ENCODE measurements around the gene FILIP1L. TPM values are rescaled to one million over a fixed set of nuclear protein-coding genes. Genes with fewer than 3 reads are reported as not detected.

FILIP1L gene
- total RNA-seq, 2 donors from 2014 or later: 77.0 to 86.6 TPM

DNA sequence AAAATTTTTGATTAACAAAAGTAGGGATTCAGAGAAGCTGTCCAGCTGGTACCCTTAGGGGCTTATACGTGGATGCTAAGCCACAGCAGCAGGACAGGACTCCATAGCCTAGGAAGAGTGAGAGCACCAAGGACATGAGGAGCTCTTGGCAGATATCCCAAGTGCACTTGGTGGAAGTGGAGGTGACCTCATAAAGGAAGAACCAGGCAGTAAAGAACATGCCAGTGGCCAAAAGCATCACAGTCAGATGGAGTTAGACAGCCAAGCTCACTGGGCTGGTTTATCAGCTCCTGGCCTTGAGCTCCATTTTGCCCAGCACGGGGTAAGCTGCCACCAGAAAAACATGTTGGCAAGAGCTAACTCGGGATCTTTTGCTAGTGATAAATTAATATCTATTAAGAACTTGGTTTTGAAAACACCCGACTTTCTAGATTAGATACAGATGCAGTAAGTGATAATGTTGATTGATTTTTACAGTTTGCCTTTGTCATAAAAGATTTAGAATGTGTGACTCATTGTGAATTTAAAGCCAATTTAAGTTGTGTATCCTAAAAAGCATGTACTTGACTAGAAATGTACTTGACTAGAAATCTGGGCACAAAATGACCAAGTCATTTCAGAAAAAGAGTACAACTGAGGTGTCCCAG lies 188.6 kb downstream of the FILIP1L start:
- intact Hi-C loops (cut with DNase I): loop anchor here in 1 of 2 donors (10.0 kb wide), 1 partner anchor 329 kb away; no protein-coding TSS in a partner anchor
- ATAC-seq (peak; percentile 40 to 75), DNase-seq (peak; percentile 41)

DNA sequence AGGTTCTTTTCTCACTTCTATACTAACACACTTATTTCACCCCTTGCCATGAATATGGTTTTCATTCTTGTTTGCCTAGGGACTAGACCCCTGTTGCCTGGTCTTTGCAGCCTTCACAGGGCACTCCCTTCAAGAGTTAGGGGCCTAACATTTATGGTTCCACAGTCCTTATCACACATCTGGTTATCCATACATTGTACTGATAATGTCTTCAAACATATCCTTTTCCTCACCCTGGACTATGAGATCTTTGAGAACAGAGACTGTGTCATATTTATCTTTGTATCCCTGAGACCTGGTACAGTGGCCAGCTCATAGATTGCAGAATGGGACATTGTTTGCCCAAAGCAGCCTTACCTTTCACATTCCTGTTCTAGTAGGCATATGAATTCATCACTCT lies 190.4 kb downstream of the FILIP1L start:
- ATAC-seq (no peak), DNase-seq (no peak)
- intact Hi-C loops (cut with DNase I): loop anchor here in 1 of 2 donors (10.0 kb wide), 1 partner anchor 331 kb away; no protein-coding TSS in a partner anchor

DNA sequence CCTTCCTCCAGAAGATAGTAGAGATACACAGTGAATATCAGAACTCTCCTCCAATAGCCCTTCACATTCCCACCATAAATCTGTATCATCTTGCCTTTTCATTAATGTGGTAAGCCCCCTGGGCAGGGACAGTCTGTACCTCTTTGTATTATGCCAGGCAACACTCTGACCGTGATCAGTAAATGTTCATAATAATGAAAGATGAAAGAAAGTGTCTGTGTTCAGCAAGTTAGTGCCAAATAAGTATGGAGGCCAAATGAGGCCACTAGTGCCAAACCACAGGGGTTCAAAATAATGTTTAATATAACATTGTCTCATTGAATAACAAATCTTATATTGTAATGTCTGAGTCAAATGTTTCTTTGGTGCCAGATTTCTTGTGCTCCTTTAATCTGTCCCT lies 192.3 kb downstream of the FILIP1L start:
- ATAC-seq: no peak
- DNase-seq: no peak
- intact Hi-C loops (cut with DNase I): loop anchor here in 1 of 2 donors (10.0 kb wide), 1 partner anchor 333 kb away; no protein-coding TSS in a partner anchor

DNA sequence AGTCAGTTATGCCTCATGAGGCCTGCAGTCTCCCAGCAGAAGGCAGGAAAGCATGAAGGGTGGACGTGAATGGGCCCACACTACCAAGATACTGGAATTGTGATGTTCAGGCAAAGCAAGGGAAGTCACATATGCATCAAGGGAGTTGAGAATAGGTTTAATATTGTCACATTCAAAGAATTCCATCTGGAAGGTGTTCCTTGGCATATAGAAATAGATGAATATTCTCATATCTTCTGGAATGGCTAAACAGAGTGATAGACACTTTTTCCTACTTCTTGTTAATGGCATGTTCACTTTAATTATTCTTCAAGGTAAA lies 193.0 kb downstream of the FILIP1L start:
- intact Hi-C loops (cut with DNase I): loop anchor here in 1 of 2 donors (10.0 kb wide), 1 partner anchor 333 kb away; no protein-coding TSS in a partner anchor
- ATAC-seq: no peak
- DNase-seq: no peak

DNA sequence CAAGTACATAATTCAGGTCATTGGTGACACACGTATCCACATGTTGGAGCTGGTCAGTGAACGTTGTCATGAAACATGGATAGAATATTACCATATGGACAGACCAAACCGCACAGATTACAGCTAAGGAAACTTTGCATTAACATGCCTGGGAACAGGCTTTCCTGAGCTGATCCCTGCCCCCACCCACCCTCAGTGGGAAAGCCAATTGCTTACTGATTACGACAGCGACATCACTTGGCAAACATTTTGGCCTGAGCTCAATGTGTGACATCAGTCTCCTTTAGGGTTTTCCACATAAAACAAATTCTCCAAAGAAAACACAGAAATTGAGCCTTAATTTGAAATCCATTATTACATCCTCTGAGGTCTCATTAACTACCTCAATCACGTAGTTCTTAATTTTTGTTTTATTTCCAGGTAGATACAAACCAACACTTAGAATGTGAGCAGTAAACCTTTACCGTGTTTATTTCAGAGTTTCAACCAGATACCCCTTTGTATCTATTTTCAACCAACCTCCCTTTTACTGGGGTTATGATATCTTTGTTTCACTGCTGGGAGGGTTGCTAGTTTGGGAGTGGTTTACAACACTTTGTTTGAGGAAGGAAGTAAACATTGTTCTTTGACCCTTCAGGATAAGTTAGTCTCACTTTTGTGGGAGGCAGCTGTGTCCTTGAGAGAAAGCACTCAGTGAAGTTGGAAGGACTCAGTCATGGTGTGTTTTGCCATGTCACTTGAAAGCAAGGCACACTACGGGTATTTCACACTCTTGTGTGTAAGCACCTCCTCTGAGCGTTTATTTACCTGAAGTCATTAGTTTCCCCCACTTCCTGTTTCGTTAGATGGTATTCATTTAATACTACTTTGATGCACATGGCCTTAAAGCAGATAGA lies 193.6 kb downstream of the FILIP1L start:
- DNase-seq (peak; percentile 84), ATAC-seq (peak; percentile 75 to 86)
- intact Hi-C loops (cut with DNase I): loop anchor here in 1 of 2 donors (10.0 kb wide), 1 partner anchor 334 kb away; no protein-coding TSS in a partner anchor

DNA sequence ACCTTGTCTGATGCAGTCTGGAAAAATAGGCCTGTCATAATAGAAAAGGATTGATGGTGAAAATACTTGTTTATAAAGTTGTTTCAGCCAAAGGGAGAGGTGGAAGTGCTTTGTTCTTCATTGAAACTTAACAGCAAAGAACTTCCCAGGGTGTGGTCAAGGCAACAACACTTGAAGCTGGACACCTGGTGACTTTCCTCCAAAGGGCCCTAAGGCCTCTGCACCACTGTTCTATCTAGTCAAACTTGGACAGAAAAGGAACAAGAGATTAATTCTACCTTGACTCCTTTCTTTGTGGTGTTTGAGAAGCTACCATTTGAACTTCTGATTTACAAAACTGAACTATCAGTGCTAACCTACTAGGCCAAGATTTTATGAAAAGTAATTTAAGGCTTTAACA lies 194.6 kb downstream of the FILIP1L start:
- ATAC-seq (no peak), DNase-seq (no peak)
- intact Hi-C loops (cut with DNase I): loop anchor here in 1 of 2 donors (10.0 kb wide), 1 partner anchor 335 kb away; no protein-coding TSS in a partner anchor

DNA sequence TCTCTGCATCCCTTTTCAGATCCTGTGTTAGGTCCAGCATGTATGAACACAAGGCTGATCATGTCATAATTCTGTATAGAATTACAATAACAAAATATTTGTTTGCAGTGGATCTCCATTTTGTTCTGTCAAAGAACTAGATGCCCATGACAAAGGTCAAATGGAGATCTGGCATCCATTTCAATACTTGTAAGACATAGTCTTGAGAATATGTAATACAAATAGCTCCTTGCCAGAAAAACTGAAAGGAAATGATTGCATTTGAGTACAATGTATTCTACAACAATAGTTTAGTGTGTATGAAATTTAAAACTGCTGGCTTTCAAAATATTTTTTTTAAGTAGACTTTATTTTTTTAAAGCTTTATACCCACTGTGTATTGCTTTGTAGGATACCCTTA lies 195.6 kb downstream of the FILIP1L start:
- intact Hi-C loops (cut with DNase I): no loop called here
- no peak for DNase-seq
- no peak for ATAC-seq

DNA sequence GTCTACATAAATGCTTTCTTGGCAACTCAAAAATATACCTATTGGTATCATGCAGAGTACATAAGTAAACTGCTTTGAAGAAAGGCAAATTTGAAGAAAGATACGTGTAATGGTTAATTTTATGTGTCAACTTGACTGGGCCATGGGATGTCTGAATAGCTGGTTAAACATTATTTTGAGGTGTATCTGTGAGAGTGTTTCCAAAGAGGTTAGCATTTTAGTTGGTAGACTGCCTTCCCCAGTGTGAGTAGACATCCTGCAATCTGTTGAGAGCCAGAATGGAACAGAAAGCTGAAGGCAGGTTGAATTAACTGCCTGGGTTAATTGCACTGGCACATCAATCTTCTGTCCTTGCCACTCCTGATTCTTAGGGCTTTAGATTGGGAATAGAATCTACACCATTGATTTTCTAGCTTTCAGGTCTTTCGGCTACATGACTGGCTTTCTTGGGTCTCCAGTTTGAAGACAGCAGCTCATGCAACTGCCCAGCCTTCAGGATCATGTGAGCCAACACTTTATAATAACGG lies 198.3 kb downstream of the FILIP1L start:
- ATAC-seq (no peak), DNase-seq (no peak)
- intact Hi-C loops (cut with DNase I): no loop called here

DNA sequence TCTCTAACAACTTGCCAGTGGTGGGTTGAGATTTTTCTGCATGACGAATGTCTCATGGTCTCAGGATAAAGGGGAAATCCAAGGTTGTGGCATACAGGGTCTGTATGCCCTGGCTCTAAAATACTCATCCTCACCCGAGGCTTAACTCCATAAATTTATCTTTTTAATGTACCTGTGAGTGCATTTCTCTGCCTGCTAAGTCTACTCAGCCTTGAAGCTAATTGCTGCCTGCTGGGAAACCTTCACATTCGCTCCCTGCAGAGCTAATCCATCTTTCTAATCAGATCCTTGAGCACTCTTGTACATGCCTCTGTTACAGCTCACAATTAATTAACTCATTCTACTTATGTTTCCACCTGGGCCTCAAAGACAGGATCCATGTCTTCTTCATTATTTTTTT lies 202.9 kb downstream of the FILIP1L start:
- intact Hi-C loops (cut with DNase I): no loop called here
- ATAC-seq: no peak

DNA sequence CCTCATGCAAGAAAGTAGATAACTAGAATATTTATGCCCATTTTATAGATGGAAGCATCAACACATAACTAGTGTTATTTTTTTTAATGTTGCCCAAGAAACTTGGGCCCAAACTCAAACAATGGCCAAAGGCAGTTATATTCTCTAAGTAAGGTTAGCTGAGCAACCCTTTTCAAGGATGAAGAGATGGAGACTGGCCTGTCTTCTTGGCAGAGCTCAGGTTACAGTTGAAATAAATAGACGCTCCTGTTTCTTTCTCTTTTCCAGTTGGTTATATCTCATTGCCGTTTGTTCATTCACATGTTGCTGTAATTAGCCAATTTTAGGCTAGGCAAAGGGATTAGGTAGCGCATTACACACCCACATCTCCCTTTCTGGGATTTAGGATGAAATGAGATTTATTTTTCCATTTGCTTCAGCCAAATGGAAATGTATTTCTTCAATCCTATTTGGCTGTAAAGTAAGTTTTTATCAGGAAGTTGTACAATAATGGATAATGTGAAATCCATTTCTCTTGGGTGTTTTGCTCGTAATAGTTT lies 203.5 kb downstream of the FILIP1L start:
- ATAC-seq (no peak), DNase-seq (no peak)
- intact Hi-C loops (cut with DNase I): no loop called here

More for the DNA sequence above, 202.9 kb downstream of the FILIP1L start:
- DNase-seq: no peak

DNA sequence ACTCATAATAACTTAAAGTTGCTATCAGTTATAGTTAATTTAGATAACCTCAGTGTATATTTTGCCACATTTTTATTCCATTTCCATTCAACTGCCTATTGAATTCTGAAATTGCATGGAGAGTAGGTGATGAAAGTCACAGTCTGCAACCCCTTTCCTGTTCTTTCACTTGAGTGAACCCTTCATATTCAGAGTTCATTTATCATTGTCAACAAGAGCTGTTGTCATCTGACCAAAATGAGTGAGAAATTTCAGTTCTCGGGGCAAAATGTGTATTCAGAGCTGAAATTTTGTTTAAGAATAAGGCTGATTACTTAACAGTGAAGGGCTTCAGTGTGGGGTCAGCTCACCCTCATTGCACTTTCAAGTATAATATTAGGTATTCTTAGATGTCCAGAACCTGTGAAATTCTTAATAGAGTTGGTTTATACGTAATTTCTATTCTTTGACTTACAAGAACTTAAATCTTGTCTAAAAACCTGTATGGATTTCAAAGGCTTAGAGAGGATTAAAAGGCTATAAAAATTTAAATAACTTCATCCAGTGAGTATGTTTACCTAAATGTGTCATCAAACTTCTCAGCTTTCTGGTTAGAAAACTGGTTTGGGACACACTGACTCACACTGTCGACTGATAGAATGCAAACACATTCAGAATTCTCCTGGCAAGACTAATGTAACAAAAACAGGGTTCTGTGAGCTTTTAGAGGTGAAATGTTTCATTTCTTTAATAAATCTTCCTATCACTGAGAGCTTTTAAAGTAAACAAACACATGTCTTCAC lies 204.4 kb downstream of the FILIP1L start:
- DNase-seq (no peak), ATAC-seq (peak in 1 of 2 donors; percentile 58)
- intact Hi-C loops (cut with DNase I): no loop called here

DNA sequence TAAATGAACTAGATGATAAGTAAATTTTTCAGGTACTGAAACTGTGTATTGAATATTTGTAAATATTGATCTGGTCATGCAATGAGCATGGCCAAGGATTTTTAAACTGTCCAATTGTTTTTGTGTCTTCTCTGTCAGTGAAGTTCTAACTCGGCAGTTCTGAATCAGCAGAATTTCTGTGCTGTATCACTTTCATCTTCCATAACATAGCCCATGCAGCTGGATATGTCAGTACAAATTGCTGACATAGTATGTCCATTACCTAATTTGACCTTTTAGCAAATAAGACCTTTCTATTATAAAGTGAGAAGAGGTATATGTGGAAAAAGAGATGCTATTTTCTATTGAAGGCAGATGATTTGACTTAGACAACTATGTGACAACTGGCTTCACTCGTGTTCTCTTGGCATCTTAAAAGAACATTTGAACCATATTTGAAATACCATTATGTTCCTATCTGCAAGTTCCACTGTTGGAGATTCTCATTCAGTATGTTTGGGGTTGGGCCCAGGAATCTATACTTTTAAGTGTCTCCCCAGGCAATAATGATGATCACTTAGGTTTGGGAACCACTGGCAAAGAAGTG lies 206.2 kb downstream of the FILIP1L start:
- intact Hi-C loops (cut with DNase I): no loop called here
- no peak for DNase-seq
- ATAC-seq: no peak

DNA sequence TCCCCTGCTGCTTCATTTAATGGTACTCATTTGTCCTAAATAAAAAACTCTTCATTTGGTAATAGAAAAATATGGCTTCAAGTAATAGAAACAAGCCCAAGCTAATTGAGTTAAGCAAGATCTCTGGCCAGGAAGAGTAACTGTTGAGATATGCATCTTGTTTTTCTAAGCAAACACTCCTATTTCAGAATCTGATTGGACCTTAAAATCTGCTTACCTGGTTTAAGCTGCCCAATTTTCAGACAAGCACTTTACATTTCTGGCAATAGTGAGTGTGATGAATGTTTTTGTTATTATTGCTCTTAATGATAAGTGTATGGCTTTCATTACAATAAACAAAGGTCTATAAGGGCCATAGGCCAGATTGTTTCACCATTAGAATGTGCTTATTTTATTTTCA lies 210.4 kb downstream of the FILIP1L start:
- no peak for DNase-seq
- intact Hi-C loops (cut with DNase I): no loop called here

DNA sequence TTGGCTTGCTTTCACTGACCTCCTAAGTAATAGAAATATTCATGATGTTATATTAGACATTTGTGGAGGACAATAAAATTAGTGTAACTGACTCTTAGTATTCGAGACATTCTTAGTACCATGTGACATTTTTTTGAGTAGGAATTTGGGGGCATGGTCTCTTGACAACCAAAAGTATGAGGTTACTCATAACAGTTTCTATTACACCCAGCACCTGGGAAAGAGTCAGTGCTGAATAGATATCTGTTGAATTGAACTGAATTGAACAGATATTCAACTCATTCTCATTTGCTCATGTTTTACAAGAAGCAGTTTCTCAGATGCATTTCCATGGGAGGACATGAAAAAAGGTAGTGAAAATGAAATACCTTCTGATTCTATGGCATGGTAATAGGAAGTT lies 212.2 kb downstream of the FILIP1L start:
- intact Hi-C loops (cut with DNase I): no loop called here
- DNase-seq (no peak), ATAC-seq (no peak)

More for the DNA sequence above, 210.4 kb downstream of the FILIP1L start:
- no peak for ATAC-seq

DNA sequence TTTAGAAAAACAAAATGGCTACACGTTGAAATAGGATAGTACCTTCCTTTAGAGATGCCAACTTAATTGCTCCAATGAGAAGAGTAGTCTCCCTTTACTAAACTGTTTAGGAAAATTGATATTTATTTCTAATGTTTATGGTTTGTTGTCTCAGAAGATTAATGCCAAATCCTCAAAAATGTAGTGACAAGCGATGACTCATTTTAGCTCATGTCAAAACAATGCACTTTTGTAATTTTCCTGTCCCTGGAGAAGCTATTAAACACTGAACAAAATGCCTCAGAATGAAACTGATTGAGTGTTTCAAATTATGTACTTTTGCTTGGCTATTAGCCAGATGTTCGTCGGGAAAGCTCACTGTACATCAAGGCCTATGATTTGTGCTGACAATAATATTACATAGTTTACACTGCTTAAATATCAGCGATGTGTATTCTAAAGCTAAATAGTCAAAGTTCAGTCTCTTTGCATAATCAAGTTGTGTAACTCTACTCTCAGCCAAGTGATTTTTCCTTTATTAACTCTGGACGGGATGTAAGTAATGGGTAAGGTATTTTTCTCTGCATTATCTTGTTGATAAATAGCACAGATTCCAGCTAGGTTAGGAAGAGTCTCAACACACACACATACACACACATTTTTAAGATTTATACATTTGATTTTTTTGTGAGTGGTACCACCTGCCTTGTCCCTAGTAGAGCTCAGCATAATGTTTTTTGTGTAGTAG lies 212.9 kb downstream of the FILIP1L start:
- intact Hi-C loops (cut with DNase I): no loop called here
- ATAC-seq: peak; percentile 57 to 62
- no peak for DNase-seq

DNA sequence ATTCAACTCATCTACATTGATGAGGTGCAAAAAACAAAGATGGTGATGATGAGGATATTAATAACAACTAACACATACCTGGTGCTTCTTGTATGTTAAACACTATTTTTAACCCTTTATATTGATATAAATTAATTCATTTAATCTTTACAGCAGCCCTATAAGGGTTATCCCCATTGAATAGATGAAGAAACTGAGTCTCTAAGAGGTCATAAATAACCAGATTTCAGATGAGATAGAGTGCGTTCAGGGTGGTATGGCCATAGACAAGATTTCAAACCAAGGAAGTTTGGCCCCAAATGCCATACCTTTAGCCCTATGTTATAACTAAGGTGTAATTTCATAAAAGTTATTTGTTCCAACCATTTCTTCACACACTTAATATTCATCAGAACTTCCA lies 214.1 kb downstream of the FILIP1L start:
- DNase-seq (no peak), ATAC-seq (no peak)
- intact Hi-C loops (cut with DNase I): no loop called here

DNA sequence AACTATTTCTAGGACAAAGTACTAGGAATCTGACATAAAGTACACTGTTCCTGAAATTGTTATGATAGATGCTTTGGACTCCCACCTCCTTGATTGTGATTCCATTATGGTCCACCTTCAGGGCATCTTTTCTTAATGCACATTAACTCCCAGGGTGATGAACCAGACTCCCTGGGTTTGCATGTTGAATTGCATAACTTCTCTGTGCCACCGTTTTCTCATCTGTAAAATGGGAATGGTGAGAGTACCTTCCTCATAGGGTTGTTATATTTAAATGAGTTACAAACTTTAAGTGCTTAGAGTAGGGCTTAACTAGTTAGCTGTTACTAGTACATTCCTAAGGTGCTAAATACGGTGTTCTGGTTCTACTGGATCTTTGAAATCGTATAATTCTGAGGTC lies 214.7 kb downstream of the FILIP1L start:
- ATAC-seq: no peak
- intact Hi-C loops (cut with DNase I): no loop called here
- no peak for DNase-seq

DNA sequence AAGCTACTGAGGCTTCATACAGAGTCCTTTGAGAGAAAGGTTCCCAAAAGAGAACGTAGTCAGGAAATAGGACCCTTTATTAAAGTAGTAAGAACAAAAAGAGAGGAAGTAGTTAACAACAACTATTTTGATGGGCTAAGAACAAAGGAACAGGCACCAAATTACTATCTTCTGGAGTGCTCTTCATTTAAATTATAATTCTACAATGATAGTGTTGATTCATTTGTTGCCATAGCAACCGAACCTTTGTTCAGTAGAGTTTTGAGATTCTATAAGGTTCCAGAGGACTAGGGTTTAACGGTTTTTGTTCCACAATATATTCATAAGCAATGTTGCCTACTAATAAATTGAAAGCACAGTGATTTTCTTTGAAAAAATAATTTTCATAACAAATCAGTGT lies 217.8 kb downstream of the FILIP1L start:
- intact Hi-C loops (cut with DNase I): no loop called here
- DNase-seq (no peak), ATAC-seq (no peak)

Data from left cardiac atrium (tissue), 4 donors.